Measurements from ENCODE around the gene VSIG1.

The VSIG1 gene

DNA sequence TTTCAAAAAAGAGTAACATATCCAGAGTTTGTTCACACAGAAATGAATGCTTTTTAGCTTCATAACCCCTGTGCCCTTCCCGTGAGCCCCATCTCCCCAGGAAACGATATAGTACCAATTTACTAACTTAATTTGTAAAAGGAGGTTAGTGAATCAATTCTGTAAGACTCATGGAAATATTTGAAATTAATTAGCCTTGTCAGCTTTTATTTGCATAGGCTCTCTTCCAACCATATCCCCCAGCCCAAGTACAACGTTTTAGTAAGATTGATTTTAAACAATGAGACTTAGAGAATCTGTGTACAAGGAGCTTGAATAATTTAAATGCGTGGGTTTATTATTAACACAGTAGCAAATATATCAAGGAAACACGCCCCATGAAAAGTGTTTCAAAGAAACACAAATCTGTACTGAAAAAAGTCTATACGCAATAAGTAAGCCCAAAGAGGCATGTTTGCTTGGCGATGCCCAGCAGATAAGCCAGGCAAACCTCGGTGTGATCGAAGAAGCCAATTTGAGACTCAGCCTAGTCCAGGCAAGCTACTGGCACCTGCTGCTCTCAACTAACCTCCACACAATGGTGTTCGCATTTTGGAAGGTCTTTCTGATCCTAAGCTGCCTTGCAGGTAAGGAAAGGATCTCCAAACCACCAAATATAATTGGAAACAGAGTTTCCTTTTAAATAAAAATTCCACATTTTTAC is at the start of gene VSIG1:
Gene VSIG1 (plus strand): TSS at position 512 of the 703 bp plus-strand sequence. CDS start 66 bp downstream, at position 578.
- DNase-seq, result no peak

DNA sequence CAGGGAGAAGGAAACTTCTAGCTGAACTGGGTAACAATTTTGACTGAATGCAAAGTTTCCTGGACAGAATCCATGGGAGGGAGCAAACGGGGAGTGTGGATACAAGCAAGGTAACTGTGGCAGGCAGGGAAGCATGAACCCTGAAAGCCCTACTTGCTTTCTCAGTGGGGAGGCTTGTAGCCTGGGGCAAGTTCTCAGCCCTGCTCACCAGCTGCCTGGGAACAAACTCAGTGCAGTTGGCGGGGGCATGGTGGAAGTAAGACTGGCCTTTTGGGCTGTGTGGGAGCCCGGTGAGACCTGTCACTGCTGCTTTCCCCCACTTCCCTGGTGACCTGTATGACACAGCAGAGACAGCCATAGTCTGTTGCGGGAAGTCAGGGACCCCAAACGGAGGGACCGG is 48.7 kb upstream of the VSIG1 start:
- DNase-seq, result no peak

DNA sequence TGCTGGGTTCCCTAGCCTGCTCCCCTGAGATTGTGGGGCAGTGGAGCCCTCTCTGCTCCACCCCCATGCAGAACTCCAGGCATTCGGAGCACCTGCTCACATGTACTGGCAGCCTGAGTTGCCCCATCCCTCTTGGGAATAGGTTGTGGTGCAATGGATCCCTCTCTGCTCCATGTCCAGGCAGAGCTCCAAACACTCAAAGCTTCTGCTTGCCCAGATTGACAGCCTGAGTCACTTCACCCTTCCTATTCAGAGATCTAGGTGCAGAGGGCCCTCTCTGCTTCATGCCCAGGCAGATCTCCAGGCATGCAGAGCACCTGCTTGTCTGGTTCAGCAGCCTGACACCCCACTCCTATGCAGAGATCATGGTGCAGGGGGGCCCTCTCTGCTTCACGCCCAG is 44.1 kb upstream of the VSIG1 start:
- no peak for DNase-seq

- no peak for DNase-seq
These were observed 43.5 kb upstream of the VSIG1 start for GRCh38 chrX:108001218-108001814.

- no peak for DNase-seq
These were observed 26.0 kb upstream of the VSIG1 start for GRCh38 chrX:108018656-108019381.

DNA sequence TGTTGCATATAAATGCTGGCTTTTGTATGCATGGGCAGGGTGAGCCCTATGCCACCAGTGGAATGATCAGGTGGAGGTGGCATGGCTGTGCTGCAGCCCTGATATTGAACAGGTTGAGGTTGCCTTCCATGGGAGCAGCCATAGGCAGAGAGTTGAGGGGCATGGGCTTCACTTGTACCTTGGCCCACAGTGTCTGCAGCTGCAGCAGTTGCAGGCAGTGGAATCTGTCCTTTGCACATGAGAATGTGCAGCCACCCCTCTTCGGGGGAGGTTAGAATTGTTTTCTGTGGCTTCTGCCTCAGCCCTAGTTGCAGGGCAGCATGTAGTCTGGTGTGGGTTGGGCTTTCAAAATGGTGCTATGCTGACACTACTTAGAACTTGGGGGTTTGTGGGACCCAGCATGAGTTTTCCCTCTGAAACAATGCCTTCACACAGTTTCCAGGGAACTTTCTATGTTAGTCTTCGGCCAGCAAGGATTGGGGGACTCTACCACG is 25.4 kb upstream of the VSIG1 start:
- no peak for DNase-seq

GRCh38 chrX:108020631-108021030 is 24.2 kb upstream of the VSIG1 start:
- no peak for DNase-seq

GRCh38 chrX:108022491-108023089 is 22.3 kb upstream of the VSIG1 start:
- no peak for DNase-seq

GRCh38 chrX:108025376-108025775 is 19.5 kb upstream of the VSIG1 start:
- no peak for DNase-seq

GRCh38 chrX:108025954-108026600 is 18.8 kb upstream of the VSIG1 start:
- no peak for DNase-seq

DNA sequence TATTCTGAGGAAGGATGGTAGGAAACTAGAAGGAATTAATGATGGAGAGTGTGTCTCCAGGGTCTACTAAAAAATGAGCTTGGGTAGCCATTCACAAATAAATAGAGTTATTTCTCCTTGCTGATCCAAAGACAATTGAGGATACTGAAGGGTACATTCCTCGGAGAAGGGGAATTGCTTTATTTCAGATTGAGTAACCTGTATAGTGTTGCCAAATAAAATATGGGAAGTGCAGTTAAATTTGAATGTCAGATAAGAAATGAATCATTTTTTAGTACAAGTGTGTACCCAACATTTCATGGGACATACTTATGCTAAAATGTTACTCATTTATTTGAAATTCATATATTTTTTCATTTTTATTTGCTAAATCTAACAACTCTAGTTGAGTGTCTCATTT is 16.0 kb upstream of the VSIG1 start:
- DNase-seq, result no peak

GRCh38 chrX:108029928-108030711 is 14.7 kb upstream of the VSIG1 start:
- no peak for DNase-seq

DNA sequence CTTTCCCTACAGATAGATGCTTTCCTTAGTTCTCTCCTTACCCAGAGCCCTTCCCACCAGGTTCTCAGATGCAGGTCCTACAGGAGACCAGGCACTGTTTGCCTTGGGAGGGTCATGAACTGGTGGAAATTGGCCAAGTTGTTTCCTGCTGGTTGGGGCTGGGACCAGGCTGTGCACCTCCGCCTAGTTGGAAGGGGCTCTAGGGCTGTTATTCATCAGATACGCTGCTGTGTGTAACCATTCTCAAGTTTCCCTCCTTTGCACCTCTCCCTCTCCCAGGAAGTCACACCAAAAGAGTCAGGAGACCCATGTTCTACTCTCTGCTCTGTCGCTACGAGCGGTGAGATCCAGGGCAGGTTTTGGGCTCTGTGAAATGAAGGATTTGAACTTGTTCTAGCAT is 11.9 kb upstream of the VSIG1 start:
- no peak for DNase-seq

DNA sequence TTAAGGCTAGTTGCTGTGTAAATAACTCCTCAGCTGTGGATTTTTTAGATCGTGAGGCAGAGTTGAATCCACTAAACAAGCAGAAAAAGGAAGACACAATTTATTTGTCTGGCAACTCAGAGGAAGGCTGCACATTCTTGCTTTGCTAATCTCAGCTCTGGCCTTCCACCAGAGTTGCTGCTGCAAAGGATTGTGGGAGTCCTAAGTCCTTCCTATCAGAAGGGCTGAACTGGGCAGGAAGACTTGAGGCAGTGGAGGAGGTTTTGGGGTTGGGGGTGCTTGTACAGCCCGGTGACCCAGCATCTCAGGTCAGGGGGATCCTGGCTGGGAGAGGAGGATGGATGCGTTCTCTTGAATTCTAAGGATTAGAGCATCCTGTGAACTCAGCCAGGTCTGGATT is 11.0 kb upstream of the VSIG1 start:
- no peak for DNase-seq

- no peak for DNase-seq
These were observed 10.1 kb upstream of the VSIG1 start for GRCh38 chrX:108034725-108035124.

DNA sequence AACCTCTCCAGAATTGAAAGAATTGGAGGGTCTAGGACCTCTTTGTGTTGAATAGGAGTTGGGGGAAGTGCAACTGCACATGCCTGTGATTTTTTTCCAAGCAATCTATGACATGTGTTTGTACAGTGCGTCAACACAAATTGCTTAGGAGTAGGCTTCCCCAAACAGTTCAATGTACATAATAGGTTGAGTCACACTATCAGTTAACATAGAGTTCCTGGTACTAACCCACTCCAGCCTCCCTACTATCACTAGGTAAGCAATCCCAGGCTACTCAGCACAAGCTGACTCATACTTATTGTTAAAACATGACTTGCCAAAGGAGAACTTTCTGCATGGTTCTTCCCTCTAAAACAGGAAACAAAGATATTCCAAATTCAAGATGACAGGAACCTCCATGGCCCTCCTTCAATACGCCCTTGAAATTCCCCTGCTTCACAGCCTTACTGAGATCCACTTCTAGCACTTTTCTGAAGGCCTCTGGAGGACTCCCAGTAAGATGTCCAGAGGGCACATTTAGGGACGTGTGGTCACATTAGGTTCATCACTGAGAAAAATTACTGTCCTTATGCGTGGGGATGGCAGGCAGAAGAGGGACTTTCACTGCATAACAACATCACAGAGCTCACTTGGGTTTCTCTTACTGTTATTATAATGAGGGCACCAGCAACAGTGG is 8.4 kb upstream of the VSIG1 start:
- DNase-seq, result no peak

DNA sequence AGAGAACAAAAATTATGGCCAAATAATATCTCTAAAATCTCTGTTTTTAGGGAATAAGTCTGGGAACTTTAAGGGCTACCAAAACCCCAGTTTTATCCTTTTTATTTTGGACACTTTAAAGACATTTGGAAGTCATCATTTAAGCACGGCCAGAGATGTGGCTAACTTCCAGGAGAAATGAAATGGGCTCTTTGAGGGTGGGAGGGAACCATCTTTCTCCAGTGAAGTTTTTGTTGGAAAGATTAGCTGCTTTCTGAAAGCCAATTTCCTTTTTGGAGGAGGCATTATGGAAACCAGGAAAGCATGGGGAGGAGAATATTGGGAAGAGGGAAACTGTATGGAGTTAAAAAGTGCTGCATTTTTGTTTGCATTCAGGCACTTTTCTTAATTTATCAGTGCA is 4.8 kb downstream of the VSIG1 start:
- no peak for DNase-seq

- no peak for DNase-seq
These were observed 8.4 kb downstream of the VSIG1 start for GRCh38 chrX:108053218-108053617.

GRCh38 chrX:108055546-108055945 is 10.7 kb downstream of the VSIG1 start:
- no peak for DNase-seq

- no peak for DNase-seq
These were observed 14.9 kb downstream of the VSIG1 start for GRCh38 chrX:108059801-108060200.
